MCF 10A (cell line): ENCODE measurements around the gene NOL4L. TPM values are rescaled to one million over a fixed set of nuclear protein-coding genes. Genes with fewer than 3 reads are reported as not detected.

Experiments used
- BruUV-seq: library from RNA; stranded (reverse); fragments of 400-500 nt; replicated peaks from 2 replicates; lab custom pipeline; 2021; lab: Mats Ljungman, UMichigan
- CTCF ChIA-PET: fragments of 300-600 bp; sonication (Branson Sonifier 250); formaldehyde crosslinking; extraction: SDS; loops from one replicate; lab custom pipeline; 2021; ENCODE audit warnings: antibody characterized with exemption, inconsistent platforms; lab: Yijun Ruan, JAX
- POLR2A ChIA-PET: fragments of 300-600, 350-650 bp; sonication (Branson Sonifier 250); formaldehyde crosslinking; extraction: SDS; loops from one replicate; lab custom pipeline; 2020; ENCODE audit warnings: antibody characterized with exemption, inconsistent platforms; lab: Yijun Ruan, JAX
- DNase-seq: peaks from one replicate; pipeline ENCODE4 v3.0.0-alpha.2; 2018; ENCODE audit not compliant: unreplicated experiment
- H3K27ac Mint-ChIP-seq: one replicate; pipeline ENCODE4 v1.8.0; 2022; ENCODE audit warnings: mild to moderate bottlenecking, low read depth, mixed read lengths; ENCODE audit not compliant: unreplicated experiment
- H3K27me3 Mint-ChIP-seq: one replicate; pipeline ENCODE4 v1.8.0; 2022; ENCODE audit warnings: mixed read lengths; ENCODE audit not compliant: insufficient read depth, unreplicated experiment
- H3K36me3 Mint-ChIP-seq: one replicate; pipeline ENCODE4 v1.8.0; 2022; ENCODE audit warnings: mild to moderate bottlenecking, moderate library complexity, mixed read lengths; ENCODE audit not compliant: insufficient read depth, unreplicated experiment
- H3K4me1 Mint-ChIP-seq: one replicate; pipeline ENCODE4 v1.8.0; 2022; ENCODE audit warnings: mixed read lengths; ENCODE audit not compliant: insufficient read depth, unreplicated experiment
- H3K4me3 Mint-ChIP-seq: one replicate; pipeline ENCODE4 v1.8.0; 2022; ENCODE audit warnings: mild to moderate bottlenecking, moderate library complexity, mixed read lengths; ENCODE audit not compliant: unreplicated experiment
- H3K9me3 Mint-ChIP-seq: one replicate; pipeline ENCODE4 v1.8.0; 2022; ENCODE audit warnings: mixed read lengths; ENCODE audit not compliant: unreplicated experiment
- intact Hi-C: fragments of 100-400 bp; cut with micrococcal nuclease; formaldehyde crosslinking; loops from 2 replicates; pipeline ENCODE4 v1.14.1; 2022
- total RNA-seq: library from RNA; stranded (reverse); gene quantifications from 2 replicates; pipeline ENCODE4 v1.2.3, GENCODE V29; 2022
- TF ChIP-seq, protein P1 (sequence below): fragments of 200-600 bp; IDR thresholded peaks from one replicate; pipeline ENCODE4 v1.8.0; 2022; ENCODE audit warnings: antibody characterized with exemption, mild to moderate bottlenecking; ENCODE audit not compliant: unreplicated experiment

Gene NOL4L
- total RNA-seq, 1 experiment from 2014 or later, result 3.3 TPM

DNA sequence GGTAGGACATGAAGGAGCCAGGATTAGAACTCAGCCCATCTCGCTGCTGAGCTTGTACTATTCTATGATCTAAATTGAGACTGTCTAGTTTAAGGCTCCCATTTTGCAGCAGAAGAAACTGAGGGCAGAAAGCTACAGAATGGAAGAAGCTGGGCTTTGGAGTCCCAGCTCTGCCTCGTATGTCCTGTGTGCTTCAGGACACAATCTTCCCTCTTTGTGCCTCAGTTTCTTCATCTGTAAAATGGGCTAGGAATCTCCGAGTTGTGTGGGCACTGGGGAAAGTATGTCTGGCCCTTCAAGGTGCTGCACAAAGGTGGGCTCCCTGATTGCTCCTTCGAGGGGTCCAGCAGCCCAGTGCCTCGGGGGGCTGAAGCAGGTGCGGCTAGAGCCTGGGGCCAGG is 20.7 kb downstream of the NOL4L start:
- ChIA-PET CTCF (interaction anchor here (0.5 kb wide), 1 partner anchor 43 kb away, joined by 3 read pairs; no protein-coding TSS in a partner anchor), POLR2A (interaction anchor here (0.6 to 0.8 kb wide), 2 partner anchors 10 to 596 kb away, joined by 3 to 5 read pairs; no protein-coding TSS in a partner anchor)
- H3K27ac Mint-ChIP-seq, result no peak overlapping the region
- H3K36me3 Mint-ChIP-seq, result no peaks in the 10 kb centered on the region
- no peak for DNase-seq
- no peaks in the 10 kb centered on the region for H3K4me1 Mint-ChIP-seq
- BruUV-seq, result no TSS peak
- no peak overlapping the region for H3K4me3 Mint-ChIP-seq
- intact Hi-C loops, result no loop called here
- no peaks in the 10 kb centered on the region for H3K27me3 Mint-ChIP-seq
- no peaks in the 10 kb centered on the region for H3K9me3 Mint-ChIP-seq
- TF ChIP-seq, protein P1, sequence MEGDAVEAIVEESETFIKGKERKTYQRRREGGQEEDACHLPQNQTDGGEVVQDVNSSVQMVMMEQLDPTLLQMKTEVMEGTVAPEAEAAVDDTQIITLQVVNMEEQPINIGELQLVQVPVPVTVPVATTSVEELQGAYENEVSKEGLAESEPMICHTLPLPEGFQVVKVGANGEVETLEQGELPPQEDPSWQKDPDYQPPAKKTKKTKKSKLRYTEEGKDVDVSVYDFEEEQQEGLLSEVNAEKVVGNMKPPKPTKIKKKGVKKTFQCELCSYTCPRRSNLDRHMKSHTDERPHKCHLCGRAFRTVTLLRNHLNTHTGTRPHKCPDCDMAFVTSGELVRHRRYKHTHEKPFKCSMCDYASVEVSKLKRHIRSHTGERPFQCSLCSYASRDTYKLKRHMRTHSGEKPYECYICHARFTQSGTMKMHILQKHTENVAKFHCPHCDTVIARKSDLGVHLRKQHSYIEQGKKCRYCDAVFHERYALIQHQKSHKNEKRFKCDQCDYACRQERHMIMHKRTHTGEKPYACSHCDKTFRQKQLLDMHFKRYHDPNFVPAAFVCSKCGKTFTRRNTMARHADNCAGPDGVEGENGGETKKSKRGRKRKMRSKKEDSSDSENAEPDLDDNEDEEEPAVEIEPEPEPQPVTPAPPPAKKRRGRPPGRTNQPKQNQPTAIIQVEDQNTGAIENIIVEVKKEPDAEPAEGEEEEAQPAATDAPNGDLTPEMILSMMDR, result no peak

- H3K27me3 Mint-ChIP-seq, result no peaks in the 10 kb centered on the region
- no peaks in the 10 kb centered on the region for H3K9me3 Mint-ChIP-seq
- no peaks in the 10 kb centered on the region for H3K36me3 Mint-ChIP-seq
- CTCF ChIA-PET, result interaction anchor here (0.8 kb wide), 1 partner anchor 24 kb away, joined by 3 read pairs; no protein-coding TSS in a partner anchor
- H3K4me3 Mint-ChIP-seq, result no peak overlapping the region
- no peak overlapping the region for H3K27ac Mint-ChIP-seq
- BruUV-seq, result no TSS peak
- TF ChIP-seq, protein P1, result no peak
- DNase-seq, result no peak
- POLR2A ChIA-PET, result interaction anchor here (0.8 kb wide), 1 partner anchor 9 kb away, joined by 5 read pairs; no protein-coding TSS in a partner anchor
- H3K4me1 Mint-ChIP-seq, result no peaks in the 10 kb centered on the region
- intact Hi-C loops, result no loop called here
Measured at GRCh38 chr20:32563311-32564272, 21.5 kb downstream of the NOL4L start.

DNA sequence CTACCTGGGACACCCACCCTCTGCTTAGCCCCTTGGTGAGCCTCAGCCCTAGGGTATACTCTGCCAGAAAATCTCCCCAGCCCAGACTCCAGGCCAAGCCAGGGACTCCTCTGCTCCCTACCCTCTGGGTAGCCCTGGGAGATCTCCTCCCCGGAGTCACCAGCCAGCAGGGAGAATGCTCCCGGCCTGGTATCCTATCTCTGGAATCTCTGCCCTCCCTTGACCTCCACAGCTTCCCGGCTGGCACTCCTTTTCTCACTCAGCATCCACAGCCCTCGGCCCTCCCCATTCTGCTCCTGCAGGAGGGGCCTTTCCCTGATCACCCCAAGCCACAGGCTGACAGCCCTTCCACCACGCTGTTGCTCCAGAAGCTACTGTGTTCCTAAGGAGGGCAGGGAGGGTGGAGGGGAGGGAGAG is 22.6 kb downstream of the NOL4L start:
- no peak for DNase-seq
- BruUV-seq, result no TSS peak
- H3K36me3 Mint-ChIP-seq, result no peaks in the 10 kb centered on the region
- ChIA-PET CTCF (no interaction called here), POLR2A (no interaction called here)
- intact Hi-C loops, result no loop called here
- no peaks in the 10 kb centered on the region for H3K27me3 Mint-ChIP-seq
- no peak overlapping the region for H3K27ac Mint-ChIP-seq
- no peaks in the 10 kb centered on the region for H3K4me1 Mint-ChIP-seq
- TF ChIP-seq, protein P1, result no peak
- H3K9me3 Mint-ChIP-seq, result no peaks in the 10 kb centered on the region
- H3K4me3 Mint-ChIP-seq, result no peak overlapping the region
